ENCODE results near the gene HAGH. TPM values are rescaled to one million over a fixed set of nuclear protein-coding genes. Genes with fewer than 3 reads are reported as not detected.
A peak's percentile ranks its signal among the peaks of the same experiment; 100 is the strongest.

The HAGH gene
- total RNA-seq, 2 donors from 2014 or later: 45.7 to 46.5 TPM

GRCh38 chr16:1825864-1826690 lies 548 bp downstream of the HAGH start:
- Histone ChIP-seq H3K9me3 (no peaks in the 10 kb centered on the region), H3K27ac (peak overlapping the region; percentile 84 to 96 (median 91)), H3K36me3 (replicated peaks in 1 of 2; ENCODE audit: insufficient read depth in 1 of 2, low read depth in 2 of 2) (no peaks in the 10 kb centered on the region), H3K27me3 (no peaks in the 10 kb centered on the region), H3K4me3 (peak overlapping the region in 1 of 2 donors; percentile 39), H3K4me1 (peaks cover 67% of the 10 kb centered on the region)
- WGBS, 2 donors: 0 to 1% methylated on average over 11 to 76 of the region's 96 CpGs
- DNase-seq (peak; percentile 65 to 78 (median 70)), ATAC-seq (peak; percentile 63)
- intact Hi-C loops (cut with DNase I): no loop called here
- TF ChIP-seq CTCF (IDR thresholded peaks at IDR 0.05): peak in 2 of 7 experiments; percentile 14 to 19
- no peak for TF ChIP-seq POLR2A (IDR thresholded peaks at IDR 0.05)

- H3K4me1 ChIP-seq: peaks cover 61% of the 10 kb centered on the region
- H3K27me3 ChIP-seq: no peaks in the 10 kb centered on the region
- no peak for ATAC-seq
- no peak for TF ChIP-seq CTCF (IDR thresholded peaks at IDR 0.05)
- peak in 1 of 3 donors; percentile 19 for TF ChIP-seq POLR2A (IDR thresholded peaks at IDR 0.05)
- peak overlapping the region; percentile 84 to 96 (median 91) for H3K27ac ChIP-seq
- no peaks in the 10 kb centered on the region for H3K36me3 ChIP-seq (replicated peaks in 1 of 2; ENCODE audit: insufficient read depth in 1 of 2, low read depth in 2 of 2)
- H3K4me3 ChIP-seq: peak overlapping the region in 1 of 2 donors; percentile 39
- no peaks in the 10 kb centered on the region for H3K9me3 ChIP-seq
- intact Hi-C loops (cut with DNase I): no loop called here
- 12 to 19% methylated on average over 7 to 15 of the region's 15 CpGs for WGBS, 2 donors
- DNase-seq: peak; percentile 70 to 80 (median 78)
Measured at GRCh38 chr16:1825381-1825863, 1.2 kb downstream of the HAGH start.

GRCh38 chr16:1823821-1824220 lies 2.8 kb downstream of the HAGH start:
- TF ChIP-seq POLR2A (IDR thresholded peaks at IDR 0.05) (no peak), CTCF (IDR thresholded peaks at IDR 0.05) (peak in 1 of 7 experiments; percentile 5)
- Histone ChIP-seq H3K4me1 (peaks cover 45% of the 10 kb centered on the region), H3K9me3 (no peaks in the 10 kb centered on the region), H3K36me3 (replicated peaks in 1 of 2; ENCODE audit: insufficient read depth in 1 of 2, low read depth in 2 of 2) (no peaks in the 10 kb centered on the region), H3K27ac (peak overlapping the region in 2 of 4 donors; percentile 95 to 96), H3K4me3 (no peak overlapping the region), H3K27me3 (no peaks in the 10 kb centered on the region)
- ATAC-seq (no peak), DNase-seq (peak; percentile 46 to 63 (median 48))
- intact Hi-C loops (cut with DNase I): no loop called here
- WGBS, 2 donors: 37 to 44% methylated on average over 9 of the region's 9 CpGs

- WGBS, 2 donors: 88 to 91% methylated on average over 7 to 16 of the region's 16 CpGs
- Histone ChIP-seq H3K4me1 (peaks cover 35% of the 10 kb centered on the region), H3K9me3 (no peaks in the 10 kb centered on the region), H3K27me3 (no peaks in the 10 kb centered on the region), H3K36me3 (replicated peaks in 1 of 2; ENCODE audit: insufficient read depth in 1 of 2, low read depth in 2 of 2) (no peaks in the 10 kb centered on the region), H3K27ac (no peak overlapping the region), H3K4me3 (no peak overlapping the region)
- ATAC-seq: no peak
- DNase-seq: no peak
- intact Hi-C loops (cut with DNase I): no loop called here
- TF ChIP-seq POLR2A (IDR thresholded peaks at IDR 0.05) (no peak), CTCF (IDR thresholded peaks at IDR 0.05) (no peak)
Measured at GRCh38 chr16:1822801-1823200, 3.8 kb downstream of the HAGH start.
